GM06990 (cell line): ENCODE results near the gene ZNF493.

Experiments
- DNase-seq: peaks from one replicate; pipeline ENCODE4 v3.0.0-alpha.2; 2011; ENCODE audit not compliant: insufficient read length; ENCODE audit errors: extremely low read depth
- H3K27me3 ChIP-seq: replicated peaks from 2 replicates; pipeline ENCODE4 v1.6.0; 2011; ENCODE audit warnings: low read length; ENCODE audit not compliant: control insufficient read depth, insufficient read depth
- H3K36me3 ChIP-seq: 2 replicates; pipeline ENCODE4 v1.5.1; 2011; ENCODE audit warnings: low read length; ENCODE audit not compliant: control insufficient read depth, insufficient read depth
- H3K4me3 ChIP-seq: replicated peaks from 2 replicates; pipeline ENCODE4 v1.5.1; 2011; ENCODE audit warnings: low read depth, mild to moderate bottlenecking, control low read depth, low read length
- CTCF ChIP-seq: IDR thresholded peaks from 2 replicates; pipeline ENCODE4 v1.5.1; 2011; ENCODE audit warnings: low read length, control low read depth, mild to moderate bottlenecking, inconsistent platforms; ENCODE audit not compliant: insufficient read depth, poor library complexity, severe bottlenecking

ZNF493 gene

DNA sequence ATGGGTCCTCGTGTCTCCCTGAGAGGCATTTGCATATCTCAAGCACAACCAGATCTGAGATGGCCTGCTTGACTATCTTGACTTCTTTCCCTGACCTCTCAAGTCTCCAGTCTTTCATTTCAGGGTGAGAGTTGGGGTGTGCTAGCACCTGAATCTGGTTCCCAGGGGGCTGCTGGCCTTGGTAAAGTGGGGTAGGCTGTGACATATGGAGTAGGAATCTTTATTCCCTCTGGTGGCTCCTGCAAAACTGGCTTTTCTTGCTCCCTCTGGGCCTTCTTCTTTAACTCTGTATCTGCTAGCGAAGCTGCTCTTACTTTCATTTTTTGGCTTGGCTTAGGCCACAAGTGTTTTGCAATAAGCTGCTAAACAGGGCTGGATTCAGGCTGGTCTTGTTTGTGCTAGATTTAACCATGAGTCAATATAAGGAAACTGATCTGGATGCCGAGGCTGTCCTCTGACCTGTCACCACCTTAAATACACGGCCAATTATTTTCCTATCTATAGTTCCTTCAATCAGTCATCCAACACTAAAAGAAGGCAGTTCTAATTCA lies 42.3 kb downstream of the ZNF493 start:
- no peaks in the 10 kb centered on the region for H3K36me3 ChIP-seq
- TF ChIP-seq CTCF: no peak
- DNase-seq: no peak
- H3K4me3 ChIP-seq: no peak overlapping the region
- H3K27me3 ChIP-seq: no peaks in the 10 kb centered on the region

GRCh38 chr19:21440321-21440720 lies 43.4 kb downstream of the ZNF493 start:
- no peak for TF ChIP-seq CTCF
- no peak for DNase-seq
- Histone ChIP-seq H3K27me3 (no peaks in the 10 kb centered on the region), H3K4me3 (no peak overlapping the region), H3K36me3 (no peaks in the 10 kb centered on the region)

DNA sequence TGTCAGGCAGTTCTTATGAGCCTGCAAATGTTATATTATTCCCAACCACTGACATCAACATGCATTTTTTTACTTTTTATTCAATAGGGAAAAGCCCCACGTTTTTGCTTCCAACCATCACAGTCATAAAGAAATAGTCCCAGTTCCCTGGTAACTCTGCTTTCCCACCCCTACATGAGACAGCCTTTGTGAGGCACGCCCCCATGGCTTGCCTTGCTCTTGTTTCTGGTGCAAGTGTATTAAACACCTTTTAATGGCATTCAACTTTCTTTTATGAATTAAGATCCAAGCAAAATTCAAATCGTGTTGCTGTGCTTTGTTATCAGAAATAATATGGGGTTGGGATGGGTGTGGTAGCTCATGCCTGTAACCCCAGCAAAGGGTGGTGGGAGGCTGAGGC lies 54.3 kb downstream of the ZNF493 start:
- TF ChIP-seq CTCF: no peak
- H3K4me3 ChIP-seq: no peak overlapping the region
- no peaks in the 10 kb centered on the region for H3K27me3 ChIP-seq
- DNase-seq: no peak
- H3K36me3 ChIP-seq: no peaks in the 10 kb centered on the region

GRCh38 chr19:21454901-21455300 lies 58.0 kb downstream of the ZNF493 start:
- DNase-seq: no peak
- Histone ChIP-seq H3K27me3 (no peaks in the 10 kb centered on the region), H3K36me3 (no peaks in the 10 kb centered on the region), H3K4me3 (no peak overlapping the region)
- no peak for TF ChIP-seq CTCF

DNA sequence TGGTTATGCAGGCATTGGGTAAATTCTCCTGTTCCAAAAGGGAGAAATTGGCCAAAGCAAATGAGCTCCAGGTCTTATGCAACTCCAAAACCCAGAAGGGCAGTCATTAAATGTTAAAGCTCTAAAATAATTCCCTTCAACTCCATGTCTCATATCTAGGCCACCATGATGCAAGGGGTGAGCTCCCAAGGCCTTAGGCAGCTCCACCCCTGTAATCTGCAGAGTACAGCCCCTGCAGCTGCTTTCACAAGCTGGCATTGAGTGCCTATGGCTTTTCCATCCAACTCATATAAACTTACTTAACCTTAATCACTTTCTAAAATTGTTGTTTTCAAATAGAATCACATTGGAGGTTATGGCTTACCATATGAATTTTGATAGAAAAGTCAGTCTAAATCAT lies 63.8 kb downstream of the ZNF493 start:
- no peak for TF ChIP-seq CTCF
- DNase-seq: no peak
- Histone ChIP-seq H3K27me3 (no peaks in the 10 kb centered on the region), H3K4me3 (no peak overlapping the region), H3K36me3 (no peaks in the 10 kb centered on the region)

DNA sequence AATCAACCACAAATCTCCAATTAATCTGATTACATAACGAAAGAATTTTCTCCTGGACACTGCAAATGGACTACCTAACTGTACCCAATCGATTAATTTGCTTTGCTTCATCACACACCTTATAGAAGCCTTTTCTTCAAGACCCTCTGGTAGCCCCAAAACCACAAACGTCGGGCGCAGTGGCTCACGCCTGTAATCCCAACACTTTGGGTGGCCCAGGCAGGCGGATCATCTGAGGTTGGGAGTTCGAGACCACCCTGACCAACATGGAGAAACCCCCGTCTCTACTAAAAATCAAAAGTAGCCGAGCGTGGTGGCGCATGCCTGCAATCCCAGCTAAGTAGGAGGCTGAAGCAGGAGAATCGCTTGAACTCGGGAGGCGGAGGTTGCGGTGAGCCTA lies 65.6 kb downstream of the ZNF493 start:
- TF ChIP-seq CTCF: no peak
- DNase-seq: no peak
- H3K36me3 ChIP-seq: no peaks in the 10 kb centered on the region
- H3K27me3 ChIP-seq: no peaks in the 10 kb centered on the region
- no peak overlapping the region for H3K4me3 ChIP-seq
